Retina (tissue), 1 donor: Measurements from ENCODE around the gene BAZ2B.
A peak's percentile ranks its signal among the peaks of the same experiment; 100 is the strongest.

Source experiments
- DNase-seq: peaks from one replicate; pipeline ENCODE4 v3.0.0-alpha.2; 2016

Gene BAZ2B

DNA sequence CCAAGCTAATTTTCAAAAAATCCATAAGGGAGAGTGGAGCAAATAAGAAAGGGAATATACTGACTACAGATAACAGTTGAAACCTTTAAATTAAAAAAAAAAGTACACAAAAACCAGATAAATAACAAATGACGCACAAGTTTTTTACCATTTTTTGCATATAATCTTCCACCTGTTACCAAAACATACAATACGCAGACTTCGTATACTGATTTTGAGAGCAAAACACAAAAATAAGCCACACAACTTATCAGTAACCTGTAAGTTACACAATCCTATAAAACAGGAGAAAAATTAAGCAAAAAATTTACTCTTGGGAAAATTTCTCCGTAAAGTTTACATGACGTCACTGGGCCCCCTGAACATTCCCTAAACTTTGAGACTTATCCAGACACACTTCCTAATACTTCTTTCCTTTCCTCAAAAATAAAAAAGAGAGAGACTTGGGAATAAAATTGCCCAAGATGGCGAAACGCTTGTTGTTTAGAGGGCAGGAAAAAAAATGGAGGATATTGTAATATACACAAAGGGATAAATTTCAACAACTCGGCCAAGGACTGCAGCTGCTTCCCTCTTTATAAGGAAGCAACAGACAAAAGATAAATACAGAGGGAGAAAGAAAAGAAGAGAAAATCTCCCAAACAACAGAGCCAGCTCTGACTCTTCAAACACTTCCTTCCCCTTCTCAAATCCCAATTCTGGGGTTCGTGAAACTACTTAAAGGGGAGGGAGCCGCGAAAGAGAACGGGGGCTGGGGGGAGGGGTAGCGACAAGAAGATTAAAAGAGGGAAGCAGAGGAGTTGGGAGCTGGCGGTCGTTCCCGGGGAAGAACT lies 1.6 kb downstream of the BAZ2B start:
- DNase-seq: peak; percentile 90

DNA sequence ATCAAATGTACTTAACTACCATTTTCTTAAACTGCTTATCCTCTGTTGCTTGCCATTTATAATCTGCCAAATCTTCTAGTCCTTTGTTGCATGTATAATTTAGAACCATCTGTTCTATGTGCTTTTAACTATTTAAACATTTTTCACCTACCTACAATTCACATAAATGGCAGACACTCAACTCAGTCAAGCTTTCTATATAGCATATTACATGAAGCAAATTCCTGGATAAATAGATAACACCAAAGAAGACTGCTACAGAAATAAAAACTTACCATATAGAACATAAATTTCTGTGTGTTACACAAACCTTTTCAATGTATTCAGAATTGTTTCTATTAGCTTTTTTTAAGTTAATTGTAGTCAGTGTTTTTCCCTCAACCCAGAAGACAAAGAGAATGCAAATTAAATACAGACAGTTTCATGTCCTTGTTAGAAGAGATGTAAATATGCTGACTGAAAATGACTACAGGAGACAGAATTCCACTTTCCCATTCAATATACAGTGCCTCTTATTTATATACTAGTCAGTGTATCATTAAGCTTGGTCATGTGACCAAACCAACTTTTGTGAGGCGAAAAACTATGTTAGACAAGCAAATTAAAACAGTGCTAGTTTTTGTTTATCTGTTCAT lies 2.6 kb downstream of the BAZ2B start:
- no peak for DNase-seq

DNA sequence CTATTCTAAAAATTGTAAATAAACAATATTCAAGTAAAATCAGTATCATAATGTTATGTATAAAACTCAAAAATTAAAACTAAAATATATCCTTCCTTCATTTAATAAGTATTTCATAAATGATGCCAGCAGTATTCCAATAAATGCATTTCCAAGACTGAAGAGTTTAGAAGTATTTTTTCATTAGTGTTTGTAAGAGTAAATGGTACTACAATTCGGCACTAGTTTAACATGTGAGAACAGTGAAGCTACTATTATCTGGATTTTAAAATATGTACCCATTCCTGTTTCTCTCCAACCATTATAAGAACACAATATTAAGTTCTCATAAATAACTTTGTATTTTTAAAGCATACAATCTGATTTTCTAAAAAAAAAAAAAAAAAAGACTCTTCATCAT lies 3.3 kb downstream of the BAZ2B start:
- DNase-seq: no peak

DNA sequence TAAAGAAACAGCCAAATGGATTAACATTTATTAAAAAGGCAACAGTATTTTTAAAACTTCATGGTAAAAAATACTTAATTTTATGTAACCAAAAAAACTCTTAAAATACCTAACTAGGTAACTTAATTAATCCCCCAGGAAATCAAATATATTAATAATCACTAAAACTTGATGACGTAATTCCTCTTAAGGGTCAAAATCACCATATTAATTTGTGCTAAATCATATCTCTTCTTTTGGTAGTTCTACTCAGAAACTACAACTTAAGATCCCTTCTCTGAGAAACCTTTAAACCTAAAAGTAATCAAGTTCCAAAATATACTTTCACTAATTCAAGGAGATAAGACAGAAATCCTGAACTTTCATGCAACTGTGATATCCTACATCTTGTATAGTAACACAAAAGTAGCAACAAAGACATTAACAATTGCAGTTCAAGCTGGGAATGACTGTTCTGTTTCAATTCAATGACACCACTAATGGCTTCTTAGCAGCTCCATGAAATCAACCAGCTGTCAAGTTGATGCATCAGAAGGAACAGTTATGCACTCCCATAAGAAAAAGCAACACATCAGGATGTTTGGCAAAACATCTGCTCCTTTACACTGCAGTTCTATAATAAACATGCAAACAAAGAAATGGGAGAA lies 4.0 kb downstream of the BAZ2B start:
- DNase-seq: peak; percentile 61

DNA sequence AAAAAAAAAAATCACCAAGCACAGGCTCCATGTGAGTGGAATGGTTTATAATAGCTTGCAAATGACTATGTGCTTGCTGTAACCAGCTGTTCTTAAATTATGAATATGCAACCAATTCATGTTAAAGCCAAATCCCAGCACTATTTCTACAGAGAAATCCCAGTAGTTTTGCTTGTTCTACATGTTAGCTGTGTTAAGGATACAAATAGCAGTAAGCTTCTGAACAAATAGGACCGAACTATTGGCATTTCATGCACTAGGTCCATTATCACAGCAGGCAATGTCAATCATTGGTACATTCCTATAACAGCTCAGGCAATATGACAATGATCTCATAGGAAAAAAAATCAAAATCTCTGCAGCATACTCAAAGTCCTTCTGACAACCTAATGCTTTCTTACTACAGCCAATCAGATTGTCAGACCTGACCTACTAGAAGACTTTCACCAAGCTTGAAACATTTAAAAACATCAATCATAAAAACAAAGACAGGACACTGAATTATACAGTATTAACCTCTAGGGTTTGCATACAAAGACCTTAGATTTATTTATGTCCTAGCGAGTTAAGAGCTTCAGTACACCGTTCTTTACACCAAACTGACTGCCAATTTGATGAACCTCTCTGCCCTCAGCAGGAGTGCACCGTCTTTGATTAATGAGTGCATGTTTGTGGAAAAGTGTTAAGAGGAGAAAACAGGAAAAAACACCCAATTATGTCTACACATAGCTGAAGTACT lies 6.4 kb downstream of the BAZ2B start:
- DNase-seq: peak; percentile 65

DNA sequence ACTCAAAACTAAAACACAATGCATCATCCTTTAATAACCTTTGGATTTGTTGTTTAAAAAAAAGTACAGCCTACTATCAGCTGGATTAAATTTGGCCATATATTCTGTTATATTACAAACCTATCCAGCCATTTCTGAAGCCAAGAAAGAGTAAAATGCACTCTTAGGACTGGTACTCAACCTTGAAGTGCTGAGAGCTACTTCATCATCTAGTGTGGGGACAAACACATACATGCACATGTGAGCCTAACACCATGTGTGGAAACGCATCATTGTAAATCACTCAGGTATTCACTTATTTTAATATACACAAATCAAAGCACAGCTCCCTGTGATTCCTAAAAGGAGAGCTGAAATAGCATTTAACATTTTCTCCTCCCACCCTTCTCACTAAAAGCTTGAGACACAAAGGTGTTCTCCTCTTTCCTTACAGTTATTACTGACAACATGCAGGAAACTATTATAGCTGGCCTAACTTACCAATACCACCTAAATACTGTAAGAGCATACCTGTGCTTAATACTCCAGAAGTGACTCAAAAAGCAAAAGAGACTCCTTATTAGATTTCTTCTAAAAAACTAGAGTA lies 7.5 kb downstream of the BAZ2B start:
- no peak for DNase-seq

DNA sequence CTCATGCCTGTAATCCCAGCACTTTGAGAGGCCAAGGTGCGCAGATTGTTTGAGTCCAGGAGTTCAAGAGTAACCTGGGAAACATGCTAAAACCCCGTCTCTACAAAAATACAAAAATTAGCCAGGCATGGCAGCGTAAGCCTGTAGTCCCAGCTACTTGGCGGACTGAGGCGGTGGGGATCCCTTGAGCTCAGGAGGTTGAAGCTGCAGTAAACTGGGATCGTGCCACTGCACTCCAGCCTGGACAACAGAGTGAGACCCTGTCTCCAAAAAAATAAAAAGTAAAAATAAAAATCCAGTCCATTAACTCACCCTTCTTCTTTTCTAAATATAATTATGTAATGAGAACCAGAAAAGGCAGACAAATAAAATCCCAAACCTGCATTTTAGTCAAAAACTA lies 8.2 kb downstream of the BAZ2B start:
- DNase-seq: no peak

DNA sequence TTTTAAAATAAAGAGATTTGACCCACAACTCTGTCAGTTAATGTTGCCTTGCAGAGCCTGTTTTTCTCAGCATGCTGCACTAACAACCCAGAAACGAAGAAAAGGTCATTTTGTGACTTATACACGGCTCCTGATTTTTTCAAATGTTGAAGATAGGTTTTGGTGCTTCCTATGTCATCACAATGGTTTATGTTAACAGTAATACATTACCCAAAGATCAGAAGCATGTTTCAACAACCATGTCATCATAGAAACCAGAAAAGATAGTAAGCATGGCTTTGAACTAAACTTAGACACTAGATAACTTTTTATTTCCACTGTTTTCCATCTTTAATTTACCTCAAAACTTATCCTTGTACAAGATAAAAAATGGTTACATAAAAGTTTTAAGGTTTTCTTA lies 10.1 kb downstream of the BAZ2B start:
- DNase-seq: no peak

DNA sequence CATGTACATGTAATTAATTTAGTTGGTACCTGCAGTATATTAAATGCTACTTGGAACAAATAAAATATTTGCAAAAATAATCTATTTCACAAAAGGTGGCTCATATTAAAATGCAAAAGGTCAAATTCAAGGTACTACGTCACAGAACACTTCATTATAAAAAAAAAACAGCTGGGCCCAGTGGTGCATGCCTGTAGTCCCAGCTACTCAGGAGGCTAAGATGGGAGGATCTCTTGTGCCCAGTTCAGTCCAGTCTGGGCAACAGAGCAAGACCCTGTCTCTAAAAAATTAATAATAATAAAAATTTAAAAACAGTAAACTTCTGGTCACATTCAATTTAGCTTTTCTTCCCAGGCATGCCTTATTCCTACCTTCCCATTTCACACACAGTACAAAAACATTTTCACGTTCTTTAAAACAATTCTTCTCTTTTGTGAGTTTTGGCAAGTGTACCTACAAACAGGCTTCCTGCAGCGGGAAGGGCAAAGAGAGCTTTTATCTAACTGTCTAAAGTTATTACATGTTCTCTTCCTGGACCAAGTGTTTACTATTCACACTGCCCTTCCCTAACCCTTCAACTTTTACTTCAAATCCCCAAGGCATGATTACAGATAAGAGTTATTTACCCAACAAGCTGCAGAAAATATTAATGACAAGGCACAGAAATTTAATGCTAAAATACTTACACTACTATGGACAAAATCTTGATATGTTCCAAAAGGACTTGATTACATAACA lies 10.7 kb downstream of the BAZ2B start:
- DNase-seq: no peak

DNA sequence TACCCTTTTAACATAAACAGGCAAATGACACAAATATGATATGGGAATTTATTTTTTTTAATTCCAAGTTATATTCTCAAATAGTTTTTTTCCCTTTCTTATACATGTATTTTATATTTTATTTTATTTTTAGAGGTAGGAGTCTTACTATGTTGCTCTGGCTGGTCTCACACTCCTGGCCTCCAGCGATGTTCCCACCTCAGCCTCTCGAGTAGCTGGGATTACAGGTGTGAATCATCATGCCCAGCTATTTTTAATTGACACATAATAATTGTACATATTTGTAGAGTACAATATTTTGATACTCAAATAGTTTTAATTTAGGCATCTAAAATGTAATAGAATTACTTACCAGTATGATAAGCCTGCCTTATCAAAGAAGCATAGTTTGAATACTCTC lies 12.2 kb downstream of the BAZ2B start:
- DNase-seq: no peak

DNA sequence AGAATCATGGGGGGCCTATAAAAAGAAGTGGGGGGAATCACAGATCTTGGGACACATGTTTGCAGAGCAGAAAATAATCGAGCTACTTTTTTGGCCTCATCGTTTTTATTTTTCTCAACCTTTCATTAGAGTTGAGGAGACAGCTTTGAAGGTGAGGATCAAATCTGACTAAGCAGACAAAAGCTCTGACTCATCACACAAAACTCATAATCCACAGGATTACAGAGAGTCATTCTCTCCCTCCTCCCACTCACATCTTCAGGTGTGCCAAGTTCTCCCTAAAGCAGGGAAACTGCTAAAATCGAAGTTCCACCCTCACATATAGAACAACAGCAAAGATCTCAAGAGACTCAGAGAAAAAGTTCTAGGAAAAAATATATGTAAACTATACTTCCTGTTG lies 15.6 kb downstream of the BAZ2B start:
- DNase-seq: no peak

DNA sequence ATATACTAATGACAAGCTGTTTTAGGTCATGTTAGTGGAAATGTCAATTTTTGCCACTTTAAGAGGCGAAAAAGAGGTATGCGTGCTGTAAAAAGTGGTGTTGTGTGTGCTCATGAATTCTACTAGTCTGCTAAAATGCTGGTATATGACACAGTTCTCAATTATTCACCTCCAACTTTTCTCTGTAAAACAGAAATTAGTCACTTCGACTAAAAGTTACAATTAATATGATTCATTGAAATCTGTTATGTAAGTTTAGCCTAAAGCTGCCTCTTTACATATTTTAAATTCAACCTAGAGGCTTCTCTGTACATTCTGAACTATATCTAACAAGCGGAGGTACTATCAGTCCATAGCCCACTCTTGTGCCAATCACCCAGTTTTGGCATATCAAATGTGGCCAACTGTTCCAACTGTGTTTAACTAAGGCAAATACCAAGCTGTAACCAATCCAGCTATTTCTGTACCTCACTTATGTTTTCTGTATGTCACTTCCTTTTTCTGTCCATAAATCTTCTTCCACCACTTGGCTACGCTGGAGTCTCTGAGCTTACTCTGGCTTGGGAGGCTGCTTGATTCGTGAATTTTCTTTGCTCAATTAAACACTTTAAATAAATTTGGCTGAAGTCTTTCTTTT lies 20.8 kb downstream of the BAZ2B start:
- DNase-seq: no peak

DNA sequence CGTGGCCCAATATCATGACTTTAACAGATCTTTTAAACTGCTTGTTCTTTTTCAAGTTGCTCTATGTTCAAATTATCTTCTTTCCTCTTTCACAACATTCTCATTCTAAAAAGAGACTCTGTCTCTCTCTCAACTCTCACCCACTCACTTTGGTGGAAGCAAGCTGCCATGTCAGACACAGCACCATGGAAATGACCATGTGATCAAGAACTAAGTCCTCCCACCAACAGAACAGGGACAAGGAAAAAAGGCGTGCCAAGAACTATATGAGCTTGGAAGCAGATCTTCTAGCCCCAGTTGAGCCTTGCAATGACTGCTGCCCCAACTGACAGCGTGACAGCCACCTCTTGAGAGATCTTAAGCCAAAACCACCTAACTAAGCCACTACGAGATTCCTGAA lies 23.9 kb downstream of the BAZ2B start:
- DNase-seq: no peak

DNA sequence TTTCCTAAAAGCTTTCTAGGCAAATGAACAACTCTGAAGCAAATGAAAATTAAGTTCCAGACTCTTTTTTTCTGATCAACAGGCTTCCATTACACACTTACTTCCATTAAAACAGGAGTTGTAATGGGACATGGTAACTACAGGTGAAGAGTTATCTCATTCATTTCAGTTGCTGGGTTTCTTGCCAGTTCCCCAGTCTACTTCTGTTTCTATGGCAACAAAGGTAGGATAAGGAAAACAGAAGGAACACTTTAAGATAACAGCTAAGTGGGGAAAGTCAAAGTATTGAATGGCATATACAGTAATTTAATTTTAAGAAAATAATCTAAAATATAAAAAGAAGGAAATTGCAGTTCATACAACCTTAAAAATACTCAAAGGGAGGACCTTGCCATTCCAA lies 25.1 kb downstream of the BAZ2B start:
- no peak for DNase-seq

DNA sequence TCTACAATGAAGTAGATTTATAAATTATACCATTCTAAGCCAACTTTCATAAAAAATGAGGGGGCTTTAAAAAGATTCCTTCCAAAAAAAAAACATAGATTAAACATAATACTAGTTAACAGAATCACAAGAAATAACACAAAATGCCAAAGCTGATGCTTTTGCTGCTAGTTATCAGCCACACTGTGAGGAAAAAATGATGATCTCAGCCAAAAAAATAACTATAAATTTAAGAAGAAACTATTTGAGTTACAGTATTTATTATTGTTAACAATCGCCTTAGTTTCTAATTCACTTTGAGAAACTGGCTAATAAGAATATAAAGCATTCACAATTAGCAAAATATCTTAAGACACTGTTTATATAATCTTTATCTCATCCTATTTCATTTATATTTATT lies 27.1 kb downstream of the BAZ2B start:
- DNase-seq: no peak

DNA sequence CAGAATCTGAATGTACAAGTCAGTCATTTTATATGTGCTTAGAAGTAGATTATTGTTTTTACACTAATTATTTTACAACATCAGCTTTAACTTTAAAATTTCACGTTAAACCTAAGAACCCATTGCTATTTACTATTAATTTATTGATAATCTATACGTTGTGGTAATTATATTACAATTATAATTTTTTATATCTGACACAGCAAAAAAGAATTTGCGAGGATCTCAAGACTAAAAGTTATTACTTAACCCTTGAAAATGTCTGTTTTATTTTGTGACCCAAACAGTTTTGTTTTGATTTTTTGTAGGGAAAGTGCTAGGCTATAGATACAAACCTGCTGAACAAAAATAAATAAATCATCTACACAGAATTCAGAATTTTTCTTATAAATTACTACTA lies 30.3 kb downstream of the BAZ2B start:
- DNase-seq: no peak

DNA sequence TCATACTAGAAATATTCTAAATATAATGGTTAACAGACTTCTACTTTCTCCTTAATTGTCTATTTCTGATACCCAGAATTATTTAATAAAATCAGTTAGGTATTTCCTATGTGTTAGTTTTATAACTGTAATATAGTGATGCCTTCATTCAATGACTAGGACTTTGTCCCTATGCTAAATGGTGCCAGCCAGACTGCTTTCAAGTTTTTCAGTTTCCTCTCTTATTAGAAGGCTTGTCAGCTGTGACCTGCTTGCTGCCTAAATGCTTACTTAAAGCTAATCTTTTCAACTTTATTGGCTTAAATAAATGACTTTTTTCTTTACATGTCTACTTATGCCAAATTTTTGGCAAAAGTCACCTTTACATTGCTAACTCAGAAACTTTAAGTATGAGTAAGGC lies 30.7 kb downstream of the BAZ2B start:
- no peak for DNase-seq

DNA sequence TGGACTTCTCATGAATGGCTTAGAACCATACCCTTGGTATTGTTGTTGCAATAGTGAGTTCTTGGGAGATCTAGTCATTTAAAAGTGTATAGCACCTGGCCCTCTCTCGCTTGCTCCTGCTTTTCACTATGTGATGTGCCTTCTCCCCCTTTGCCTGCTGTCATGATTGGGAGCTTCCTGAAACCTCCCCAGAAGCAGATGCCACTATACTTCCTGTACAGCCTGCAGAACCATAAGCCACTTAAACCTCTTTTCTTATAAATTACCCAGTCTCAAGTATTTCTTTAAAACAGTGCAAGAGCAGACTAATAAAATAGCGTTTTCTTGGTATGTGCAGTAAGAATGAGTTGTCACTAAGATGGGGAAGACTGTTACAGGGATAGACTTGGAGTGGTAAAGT lies 31.6 kb downstream of the BAZ2B start:
- no peak for DNase-seq

DNA sequence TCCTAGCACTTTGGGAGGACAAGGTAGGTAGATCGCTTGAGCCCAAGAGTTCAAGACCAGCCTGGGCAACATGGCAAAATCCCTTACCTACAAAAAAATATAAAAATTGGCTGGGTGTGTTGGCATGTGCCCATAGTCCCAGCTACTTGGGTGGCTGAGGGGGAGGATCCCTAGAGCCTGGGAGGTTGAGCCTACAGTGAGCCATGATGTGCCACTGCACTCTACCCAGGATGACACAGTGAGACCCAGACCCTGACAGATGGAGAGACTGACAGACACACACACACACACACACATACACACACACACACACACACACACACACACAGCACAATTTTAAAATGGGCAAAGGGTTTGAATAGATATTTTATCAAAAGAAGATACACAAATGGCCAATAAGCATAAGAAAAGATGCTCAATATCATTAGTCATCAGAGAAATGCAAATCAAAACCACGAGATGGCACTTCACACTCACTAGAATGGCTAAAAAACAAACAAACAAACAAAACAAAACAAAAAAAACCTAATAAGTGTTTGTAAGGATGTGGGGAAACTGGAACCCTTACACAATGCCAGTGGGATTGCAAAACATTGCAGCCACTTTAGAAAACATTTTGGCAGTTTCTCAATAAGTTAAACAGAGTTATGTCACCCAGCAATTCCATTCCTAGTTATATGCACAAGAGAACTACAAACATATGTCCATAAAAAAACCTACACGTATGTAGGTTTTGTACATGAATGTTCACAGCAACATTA lies 42.3 kb downstream of the BAZ2B start:
- no peak for DNase-seq

DNA sequence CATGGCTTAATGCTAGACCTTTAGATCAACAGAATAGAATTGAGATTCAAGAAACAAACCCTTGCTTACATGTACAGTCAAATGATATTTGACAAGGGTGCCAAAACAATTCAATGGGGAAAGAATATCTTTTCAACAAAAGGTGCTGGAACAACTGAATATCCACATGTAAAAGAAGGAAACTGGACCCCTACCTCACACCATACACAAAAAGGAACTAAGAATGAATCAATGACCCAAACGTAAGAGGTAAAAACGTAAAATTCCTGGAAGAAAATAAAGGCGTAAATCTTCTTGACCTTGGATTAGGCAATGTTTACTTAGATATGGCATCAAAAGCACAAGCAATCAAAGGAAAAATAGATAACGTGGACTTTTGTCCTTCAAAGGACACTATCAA lies 43.1 kb downstream of the BAZ2B start:
- DNase-seq: no peak

DNA sequence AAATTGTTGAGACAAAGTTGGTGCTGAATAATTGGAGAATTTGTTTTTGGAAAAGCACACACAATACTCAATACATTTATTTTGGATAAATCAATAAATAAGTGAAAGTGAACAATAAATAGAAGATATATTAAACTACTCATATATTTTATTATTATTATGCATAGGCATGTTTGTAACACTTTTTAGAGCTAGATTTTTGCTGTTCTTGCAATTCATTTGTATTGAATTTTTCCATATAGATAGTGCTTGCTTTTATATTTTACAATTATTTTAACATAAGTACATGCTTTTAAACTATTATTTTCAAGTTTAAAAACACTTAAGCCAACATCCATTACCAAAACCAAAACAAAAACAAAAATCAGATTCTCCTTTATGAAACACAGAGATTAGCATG lies 43.9 kb downstream of the BAZ2B start:
- no peak for DNase-seq
